GM19328 (cell line): Measurements from ENCODE around the gene GP9.
A peak's percentile ranks its signal among the peaks of the same experiment; 100 is the strongest.

Experiments used
- ATAC-seq: cut with Tn5 transposase; IDR thresholded peaks from one replicate; pipeline ENCODE4 v1.9.1; 2021; ENCODE audit warnings: mild to moderate bottlenecking, moderate library complexity; ENCODE audit not compliant: unreplicated experiment

The GP9 gene

GRCh38 chr3:129060276-129061022 is at the start of gene GP9:
TSS of gene GP9 (plus strand) at chr3:129060779. CDS start at chr3:129061740, 961 bp downstream.
- no peak for ATAC-seq

DNA sequence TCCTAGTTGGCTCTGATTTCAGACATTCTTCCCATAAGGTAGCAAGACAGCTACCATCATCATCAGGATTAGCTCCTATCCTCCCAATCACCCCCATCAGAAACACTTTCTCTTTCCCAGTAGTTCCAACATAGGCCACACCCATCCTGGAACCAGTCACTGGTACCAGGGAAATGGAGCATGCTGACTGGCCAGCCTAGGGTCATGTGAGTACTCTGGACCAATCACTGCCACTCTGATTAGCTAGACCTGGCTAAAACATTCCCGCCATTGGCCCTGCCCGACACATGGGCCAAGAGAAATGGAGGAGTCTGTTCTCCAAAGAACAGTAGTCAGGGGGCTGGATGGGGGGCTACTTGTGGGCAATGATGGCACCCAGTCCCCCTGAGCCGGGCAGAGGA is 47.1 kb upstream of the GP9 start:
- no peak for ATAC-seq

DNA sequence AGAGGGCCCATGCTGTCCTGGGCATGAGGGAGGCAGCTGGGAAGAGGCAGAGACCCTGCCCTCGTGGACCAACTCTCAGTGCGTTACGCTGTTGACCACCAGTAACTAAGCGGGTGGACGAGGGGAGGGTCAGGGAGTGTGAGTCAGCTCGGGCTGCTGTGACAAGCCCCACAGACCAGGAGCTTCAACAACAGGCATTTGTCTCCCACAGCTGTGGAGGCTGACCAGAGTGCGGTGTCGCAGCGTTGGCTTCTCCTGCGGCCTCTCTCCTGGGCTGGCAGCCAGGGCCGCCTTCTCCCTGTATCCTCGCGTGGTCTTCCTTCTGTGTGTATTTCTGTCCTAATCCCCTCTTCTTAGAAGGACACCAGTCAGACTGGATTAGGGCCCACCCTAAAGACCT is 46.4 kb upstream of the GP9 start:
- no peak for ATAC-seq

GRCh38 chr3:129014793-129015345 is 45.7 kb upstream of the GP9 start:
- no peak for ATAC-seq

DNA sequence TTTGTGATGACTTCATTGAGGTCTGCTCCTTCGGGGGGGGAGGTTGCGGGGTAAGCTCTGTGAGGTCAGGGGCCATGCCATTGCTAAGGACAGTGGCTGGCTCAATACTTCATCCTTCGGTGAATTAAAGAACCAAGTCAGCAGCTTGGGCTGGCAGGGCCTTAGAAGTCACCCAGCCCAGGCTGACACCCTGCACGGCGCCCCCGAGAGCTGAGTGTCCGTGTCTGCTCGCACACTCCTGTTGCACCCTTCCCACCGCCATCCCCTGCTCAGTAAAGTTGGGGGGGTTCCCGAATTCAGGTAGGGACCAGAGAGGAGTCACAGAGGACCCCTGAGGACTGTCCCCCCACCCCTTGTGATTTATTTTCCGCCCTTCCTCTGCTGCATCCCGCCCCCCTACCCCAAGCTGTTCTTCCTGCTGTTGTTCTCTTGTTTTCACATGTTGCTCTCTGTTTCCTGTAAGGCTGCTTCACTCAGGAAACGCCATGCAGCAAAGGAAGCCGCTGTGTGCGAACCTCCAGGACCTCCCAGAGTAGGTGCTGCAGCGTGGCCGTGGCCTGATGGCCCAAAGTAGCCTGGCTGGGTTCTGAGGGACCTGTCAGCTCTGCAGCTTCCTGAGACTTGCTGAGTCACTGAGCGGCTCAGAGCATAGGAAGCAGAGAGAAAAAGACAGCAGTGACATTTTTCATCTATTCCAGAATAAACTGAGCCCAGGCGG is 45.0 kb upstream of the GP9 start:
- no peak for ATAC-seq

DNA sequence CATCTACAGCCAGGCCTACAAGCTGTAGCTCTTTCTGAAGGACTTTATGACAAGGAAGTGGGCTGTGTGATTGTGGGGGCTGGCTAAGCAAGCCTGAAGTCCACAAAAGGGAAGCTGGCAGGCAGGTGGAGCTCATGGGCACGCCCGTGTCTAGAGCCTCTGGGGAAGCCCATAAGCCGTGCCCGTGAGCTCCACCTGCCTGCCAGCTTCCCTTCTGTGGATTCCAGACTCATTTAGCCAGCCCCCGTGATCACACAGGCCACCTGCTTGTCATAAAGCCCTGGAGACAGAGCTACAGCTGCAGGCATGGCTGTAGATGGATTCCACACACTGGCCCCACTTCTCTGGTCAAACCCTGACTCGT is 44.2 kb upstream of the GP9 start:
- no peak for ATAC-seq

- ATAC-seq: peak; percentile 53
Observed at GRCh38 chr3:129016720-129017483, 43.7 kb upstream of the GP9 start.

GRCh38 chr3:129017484-129017899 is 43.1 kb upstream of the GP9 start:
- no peak for ATAC-seq

DNA sequence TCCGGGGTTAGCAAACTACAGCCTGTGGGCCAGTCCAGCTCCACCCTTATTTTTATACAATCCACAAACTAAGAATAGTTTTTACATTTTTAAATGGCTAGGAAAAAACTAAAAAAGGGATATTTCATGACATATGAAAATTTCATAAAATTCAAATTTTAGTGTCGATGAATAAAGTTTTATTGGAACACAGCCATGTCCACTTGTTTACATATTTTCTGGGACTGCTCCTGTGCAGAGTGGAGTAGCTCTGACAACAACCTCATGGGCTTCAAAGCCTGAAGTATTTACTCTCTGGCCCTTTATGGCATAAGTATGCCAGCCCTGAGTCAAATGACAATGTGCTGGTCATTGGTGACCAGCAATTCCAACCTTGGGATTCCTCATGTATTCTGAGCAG is 42.3 kb upstream of the GP9 start:
- ATAC-seq: no peak

GRCh38 chr3:129018751-129019150 is 41.8 kb upstream of the GP9 start:
- no peak for ATAC-seq

DNA sequence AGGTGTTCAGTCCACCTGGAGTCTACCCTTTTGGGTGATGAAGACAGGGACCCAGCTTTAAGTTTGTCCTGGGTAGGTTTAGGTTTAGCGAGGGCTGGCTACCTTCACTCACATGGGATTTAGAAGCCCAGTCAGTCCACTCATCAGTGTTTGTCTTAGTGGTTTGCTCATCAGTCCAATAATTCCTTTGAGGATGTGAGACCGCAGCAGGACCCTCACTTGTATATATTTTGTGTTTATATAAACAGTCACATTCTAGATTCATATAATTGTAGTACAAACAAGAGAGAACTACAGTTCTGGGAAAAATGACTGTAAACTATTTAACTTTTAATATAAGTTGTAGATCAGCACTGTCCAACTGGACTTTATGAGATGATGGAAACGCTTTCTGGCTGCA is 41.3 kb upstream of the GP9 start:
- no peak for ATAC-seq

DNA sequence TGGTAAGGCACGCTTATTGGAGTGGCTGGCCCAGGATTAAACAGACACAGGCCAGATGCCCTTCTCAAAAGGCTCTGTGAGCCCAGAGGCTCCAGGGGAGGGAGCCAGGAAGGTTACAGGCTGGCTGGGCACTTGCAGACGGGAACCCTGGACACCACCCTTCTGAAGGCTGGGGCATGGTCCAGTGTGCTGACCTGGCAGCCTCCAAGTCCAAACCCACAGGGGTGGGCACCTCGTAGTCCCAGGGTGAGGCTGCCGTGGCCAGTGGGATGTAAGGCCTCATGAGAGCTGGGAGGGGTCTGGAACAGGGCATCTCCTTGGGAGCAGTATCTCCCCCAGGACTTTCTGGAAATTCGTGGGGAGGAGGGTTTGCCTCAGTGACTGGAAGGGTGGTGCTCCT is 39.9 kb upstream of the GP9 start:
- no peak for ATAC-seq

DNA sequence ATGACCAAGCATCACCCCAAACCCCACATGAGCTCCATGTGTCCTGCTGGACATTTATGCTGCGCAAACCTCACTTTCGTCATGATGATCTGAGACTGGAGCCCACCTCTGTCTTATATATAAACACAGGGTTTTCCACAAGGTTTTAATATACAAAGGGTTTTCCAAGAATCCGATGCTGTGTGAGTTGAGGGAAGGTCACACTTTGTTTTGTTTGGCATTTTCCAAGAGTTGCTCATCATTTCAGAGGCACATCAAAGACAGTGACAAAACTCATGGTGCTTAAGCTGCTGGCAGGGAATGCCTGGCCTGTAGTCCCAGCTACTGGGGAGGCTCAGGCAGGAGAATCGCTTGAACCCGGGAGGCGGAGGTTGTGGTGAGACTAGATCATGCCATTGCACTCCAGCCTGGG is 39.4 kb upstream of the GP9 start:
- ATAC-seq: no peak

DNA sequence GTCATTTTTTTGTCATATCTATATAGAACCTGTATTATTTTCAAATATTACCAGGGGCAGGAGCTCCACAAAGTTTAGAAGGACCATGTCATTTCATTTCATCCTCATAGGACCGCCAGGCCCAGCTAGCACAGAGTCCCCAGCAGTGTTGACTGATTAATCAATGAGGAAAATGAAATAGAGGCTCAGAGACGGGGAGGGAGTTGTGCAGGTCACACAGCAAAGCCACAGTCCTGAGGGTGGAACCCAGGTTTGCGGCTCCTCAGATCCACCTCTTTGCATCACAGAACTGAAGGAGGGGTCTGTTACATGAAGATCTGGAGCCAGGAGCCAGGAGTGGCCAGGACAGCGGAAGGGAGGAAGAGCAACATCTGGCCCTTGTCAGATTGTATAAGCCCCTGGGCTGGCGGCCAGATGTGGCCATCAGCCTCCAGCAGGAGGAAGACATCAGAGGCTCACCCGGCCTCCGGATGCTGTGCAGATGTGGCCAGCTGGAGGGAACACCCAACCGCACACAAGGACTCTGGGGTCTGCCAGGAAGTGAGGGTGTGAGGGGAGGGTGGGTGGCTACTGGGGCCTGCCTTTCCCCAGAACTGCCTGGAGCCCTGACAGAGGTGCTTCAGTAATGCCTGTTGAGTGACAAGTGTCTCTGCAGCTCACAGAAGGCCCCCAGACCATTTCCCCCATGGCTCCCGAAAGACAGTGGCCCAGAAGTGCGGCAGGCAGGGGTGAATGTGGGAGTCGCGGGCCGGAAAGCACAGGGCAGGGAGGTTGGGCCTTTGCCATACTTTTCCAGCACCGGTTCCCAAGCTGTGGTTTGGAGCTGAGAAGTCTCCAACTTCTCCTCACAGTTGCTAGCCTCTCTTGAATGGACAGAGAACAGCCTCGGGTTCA is 38.2 kb upstream of the GP9 start:
- ATAC-seq: no peak

DNA sequence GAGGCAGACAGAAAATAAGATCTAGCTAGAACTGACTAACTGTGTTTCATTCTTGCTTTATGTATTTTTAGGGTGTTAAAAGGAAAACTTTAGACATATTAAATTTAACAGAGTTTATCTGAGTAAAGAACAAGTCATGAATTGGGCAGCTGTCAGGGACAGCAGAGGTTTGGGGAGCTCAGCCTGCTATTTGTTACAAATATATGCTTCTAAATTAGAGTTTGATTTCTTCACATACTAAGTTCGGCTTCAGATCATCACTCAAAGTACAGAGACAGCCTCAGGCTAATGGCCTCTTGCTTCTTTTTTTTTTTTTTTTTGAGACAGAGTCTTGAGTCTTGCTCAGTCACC is 37.6 kb upstream of the GP9 start:
- no peak for ATAC-seq

- no peak for ATAC-seq
Observed at GRCh38 chr3:129023909-129024308, 36.7 kb upstream of the GP9 start.

- ATAC-seq: no peak
Observed at GRCh38 chr3:129025108-129025507, 35.5 kb upstream of the GP9 start.

GRCh38 chr3:129025691-129026435 is 34.7 kb upstream of the GP9 start:
- ATAC-seq: no peak

- ATAC-seq: peak; percentile 100
Observed at GRCh38 chr3:129026728-129027543, 33.6 kb upstream of the GP9 start.
